ENCODE results near the gene CPA2. TPM values are rescaled to one million over a fixed set of nuclear protein-coding genes. Genes with fewer than 3 reads are reported as not detected.
"Not testable (repeated sequence)": the region's sequence is repeated elsewhere in the genome, so short reads cannot be mapped to it uniquely, and the experiment has no call there.

CPA2 gene
- total RNA-seq (1 to 10 TPM in 1 of 2 donors, under 1 TPM in 1; 0.72 to 1.0 TPM), polyA plus RNA-seq (1 to 10 TPM in 1 of 2 donors, under 1 TPM in 1; 0.38 to 2.8 TPM)
- long read RNA-seq, donor 1, result 0 reads
- long read RNA-seq, donor 2, result 0 reads

- WGBS, 2 donors, result 91 to 93% methylated on average over 3 of the region's 3 CpGs
- Histone ChIP-seq H3K27me3 (ENCODE audit: control insufficient read depth in 1 of 2, insufficient read depth in 2 of 2, low read length in 1 of 2) (no peaks in the 10 kb centered on the region), H3K4me3 (ENCODE audit: low read length in 2 of 2) (no peak within 1 kb of the TSS), H3K27ac (ENCODE audit: low read depth in 1 of 2, low read length in 2 of 2) (no peak within 1 kb of the TSS), H3K4me1 (ENCODE audit: control insufficient read depth in 1 of 2, insufficient read depth in 2 of 2, low read length in 2 of 2) (no peaks in the 10 kb centered on the region), H3K9me3 (ENCODE audit: control insufficient read depth, low read length) (no peaks in the 10 kb centered on the region), H3K36me3 (ENCODE audit: control insufficient read depth in 1 of 2, insufficient read depth in 2 of 2, low read length in 1 of 2) (no peaks in the 10 kb centered on the region)
- intact Hi-C loops (cut with DNase I), result no loop called here
- ATAC-seq (ENCODE audit: low FRiP score) (no peak), DNase-seq (no peak)
These were observed at the start of gene CPA2 for GRCh38 chr7:130266258-130266960. Gene CPA2 (plus strand): TSS chr7:130266863. CDS start chr7:130266882, 19 bp downstream.

- intact Hi-C loops (cut with DNase I), result no loop called here
These were observed 47.6 kb upstream of the CPA2 start for GRCh38 chr7:130218806-130219620.

DNA sequence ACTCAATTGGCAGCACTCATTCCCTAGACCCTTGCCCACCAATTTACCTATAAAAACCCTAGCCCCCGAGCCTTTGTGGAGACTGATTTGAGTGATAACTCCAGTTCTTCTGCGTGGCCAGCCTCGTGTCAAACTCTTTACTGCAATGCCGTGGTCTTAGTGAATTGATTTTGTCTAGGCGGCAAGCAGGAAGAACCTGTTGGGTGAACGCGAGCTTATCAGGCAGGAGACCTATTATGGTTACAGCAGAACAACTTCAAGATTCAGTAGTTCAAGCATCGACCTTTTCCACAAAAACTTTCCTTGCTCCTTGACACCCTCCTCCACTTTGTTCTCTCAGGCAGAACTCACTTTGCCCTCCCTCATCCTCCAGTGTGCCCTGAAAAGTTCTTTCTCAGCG lies 46.8 kb upstream of the CPA2 start:
- intact Hi-C loops (cut with DNase I), result no loop called here
- Histone ChIP-seq H3K4me3 (ENCODE audit: low read length in 2 of 2) (no peak overlapping the region), H3K9me3 (ENCODE audit: control insufficient read depth, low read length) (no peaks in the 10 kb centered on the region), H3K4me1 (ENCODE audit: control insufficient read depth in 1 of 2, insufficient read depth in 2 of 2, low read length in 2 of 2) (no peaks in the 10 kb centered on the region), H3K36me3 (ENCODE audit: control insufficient read depth in 1 of 2, insufficient read depth in 2 of 2, low read length in 1 of 2) (no peaks in the 10 kb centered on the region), H3K27me3 (ENCODE audit: control insufficient read depth in 1 of 2, insufficient read depth in 2 of 2, low read length in 1 of 2) (no peaks in the 10 kb centered on the region), H3K27ac (ENCODE audit: low read depth in 1 of 2, low read length in 2 of 2) (no peak overlapping the region)
- ATAC-seq (ENCODE audit: low FRiP score), result no peak
- WGBS, 2 donors, result 88 to 94% methylated on average over 9 of the region's 9 CpGs
- no peak for DNase-seq

More at GRCh38 chr7:130218806-130219620, 47.6 kb upstream of the CPA2 start:
- Histone ChIP-seq H3K27ac (ENCODE audit: low read depth in 1 of 2, low read length in 2 of 2) (no peak overlapping the region), H3K9me3 (ENCODE audit: control insufficient read depth, low read length) (no peaks in the 10 kb centered on the region), H3K4me1 (ENCODE audit: control insufficient read depth in 1 of 2, insufficient read depth in 2 of 2, low read length in 2 of 2) (no peaks in the 10 kb centered on the region), H3K27me3 (ENCODE audit: control insufficient read depth in 1 of 2, insufficient read depth in 2 of 2, low read length in 1 of 2) (no peaks in the 10 kb centered on the region), H3K4me3 (ENCODE audit: low read length in 2 of 2) (no peak overlapping the region), H3K36me3 (ENCODE audit: control insufficient read depth in 1 of 2, insufficient read depth in 2 of 2, low read length in 1 of 2) (no peaks in the 10 kb centered on the region)
- no peak for ATAC-seq (ENCODE audit: low FRiP score)
- DNase-seq, result no peak
- 90 to 93% methylated on average over 5 of the region's 5 CpGs for WGBS, 2 donors

DNA sequence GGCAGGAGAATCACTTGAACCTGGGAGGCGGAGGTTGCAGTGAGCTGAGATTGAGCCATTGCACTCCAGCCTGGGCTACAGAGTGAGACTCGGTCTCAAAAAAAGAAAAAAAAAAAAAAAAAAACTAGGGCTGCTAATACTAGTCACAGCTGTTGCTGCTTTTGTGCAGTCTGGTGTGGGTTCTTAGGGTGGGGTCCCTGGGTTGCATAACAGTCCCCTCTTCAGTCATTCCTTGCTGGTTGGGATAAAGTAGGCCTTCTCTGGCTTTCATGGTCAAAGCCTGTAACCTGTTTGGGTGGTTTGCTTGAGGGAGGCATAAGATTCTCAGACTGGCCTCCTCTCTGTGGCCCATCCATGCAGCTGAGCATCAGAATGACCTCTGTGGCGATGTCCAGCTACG lies 44.9 kb upstream of the CPA2 start:
- intact Hi-C loops (cut with DNase I), result no loop called here
- Histone ChIP-seq H3K4me3 (ENCODE audit: low read length in 2 of 2) (no peak overlapping the region), H3K27ac (ENCODE audit: low read depth in 1 of 2, low read length in 2 of 2) (no peak overlapping the region), H3K27me3 (ENCODE audit: control insufficient read depth in 1 of 2, insufficient read depth in 2 of 2, low read length in 1 of 2) (no peaks in the 10 kb centered on the region), H3K4me1 (ENCODE audit: control insufficient read depth in 1 of 2, insufficient read depth in 2 of 2, low read length in 2 of 2) (no peaks in the 10 kb centered on the region), H3K9me3 (ENCODE audit: control insufficient read depth, low read length) (no peaks in the 10 kb centered on the region), H3K36me3 (ENCODE audit: control insufficient read depth in 1 of 2, insufficient read depth in 2 of 2, low read length in 1 of 2) (no peaks in the 10 kb centered on the region)
- DNase-seq, result no peak
- WGBS, 2 donors, result 94 to 97% methylated on average over 4 of the region's 4 CpGs
- no peak for ATAC-seq (ENCODE audit: low FRiP score)

DNA sequence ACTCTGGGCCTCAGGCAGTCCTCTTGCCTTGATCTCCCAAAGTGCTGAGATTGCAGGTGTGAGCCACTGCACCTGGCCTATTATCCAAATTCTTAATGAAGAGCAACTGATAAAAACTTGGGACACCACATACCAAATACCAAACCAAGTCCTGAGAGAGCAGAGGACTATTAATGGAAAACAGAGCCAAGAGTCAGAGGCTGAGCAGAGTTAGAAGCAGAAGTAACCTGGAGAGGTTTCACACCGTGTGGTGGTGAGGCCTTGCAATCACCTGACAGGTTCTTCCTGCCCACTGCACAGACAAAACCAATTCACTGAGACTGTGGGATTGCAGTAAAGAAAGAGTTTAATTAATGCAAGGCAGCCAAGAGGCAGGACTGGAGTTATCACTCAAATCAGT lies 43.0 kb upstream of the CPA2 start:
- Histone ChIP-seq H3K9me3 (ENCODE audit: control insufficient read depth, low read length) (no peaks in the 10 kb centered on the region), H3K4me1 (ENCODE audit: control insufficient read depth in 1 of 2, insufficient read depth in 2 of 2, low read length in 2 of 2) (no peaks in the 10 kb centered on the region), H3K36me3 (ENCODE audit: control insufficient read depth in 1 of 2, insufficient read depth in 2 of 2, low read length in 1 of 2) (no peaks in the 10 kb centered on the region), H3K27me3 (ENCODE audit: control insufficient read depth in 1 of 2, insufficient read depth in 2 of 2, low read length in 1 of 2) (no peaks in the 10 kb centered on the region), H3K4me3 (ENCODE audit: low read length in 2 of 2) (no peak overlapping the region), H3K27ac (ENCODE audit: low read depth in 1 of 2, low read length in 2 of 2) (no peak overlapping the region)
- DNase-seq (no peak), ATAC-seq (ENCODE audit: low FRiP score) (no peak)
- intact Hi-C loops (cut with DNase I), result no loop called here
- WGBS, 2 donors, result 48 to 100% methylated on average over 1 of the region's 1 CpG

DNA sequence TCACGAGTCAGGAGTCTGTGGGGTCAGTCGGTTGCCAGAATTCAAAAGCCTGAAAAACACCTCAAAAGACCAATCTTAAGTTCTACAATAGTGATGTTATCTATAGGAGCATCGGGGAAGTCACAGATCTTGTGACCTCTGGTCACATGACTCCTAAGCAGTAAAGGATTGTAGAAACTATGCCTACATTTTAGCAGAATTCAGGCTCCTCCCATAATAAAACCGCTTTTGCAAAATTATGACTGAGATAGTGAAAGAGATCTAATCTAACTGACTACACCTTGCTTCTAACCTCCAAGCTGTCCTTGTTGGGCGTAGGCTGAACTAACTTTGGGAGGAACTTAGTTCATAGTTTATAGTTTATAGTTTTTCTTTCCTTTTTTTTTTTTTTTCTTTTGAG lies 42.5 kb upstream of the CPA2 start:
- H3K27me3 ChIP-seq (ENCODE audit: control insufficient read depth in 1 of 2, insufficient read depth in 2 of 2, low read length in 1 of 2), result no peaks in the 10 kb centered on the region
- no peak for DNase-seq
- H3K4me1 ChIP-seq (ENCODE audit: control insufficient read depth in 1 of 2, insufficient read depth in 2 of 2, low read length in 2 of 2), result no peaks in the 10 kb centered on the region
- H3K9me3 ChIP-seq (ENCODE audit: control insufficient read depth, low read length), result no peaks in the 10 kb centered on the region
- H3K4me3 ChIP-seq (ENCODE audit: low read length in 2 of 2), result no peak overlapping the region
- H3K36me3 ChIP-seq (ENCODE audit: control insufficient read depth in 1 of 2, insufficient read depth in 2 of 2, low read length in 1 of 2), result no peaks in the 10 kb centered on the region
- WGBS, 2 donors, result 94 to 98% methylated on average over 5 of the region's 5 CpGs
- ATAC-seq (ENCODE audit: low FRiP score), result no peak
- intact Hi-C loops (cut with DNase I), result no loop called here
- no peak overlapping the region for H3K27ac ChIP-seq (ENCODE audit: low read depth in 1 of 2, low read length in 2 of 2)

GRCh38 chr7:130224923-130225322 lies 41.7 kb upstream of the CPA2 start:
- H3K27me3 ChIP-seq (ENCODE audit: control insufficient read depth in 1 of 2, insufficient read depth in 2 of 2, low read length in 1 of 2); ATAC-seq (ENCODE audit: low FRiP score); H3K9me3 ChIP-seq (ENCODE audit: control insufficient read depth, low read length); H3K4me1 ChIP-seq (ENCODE audit: control insufficient read depth in 1 of 2, insufficient read depth in 2 of 2, low read length in 2 of 2); H3K27ac ChIP-seq (ENCODE audit: low read depth in 1 of 2, low read length in 2 of 2); H3K36me3 ChIP-seq (ENCODE audit: control insufficient read depth in 1 of 2, insufficient read depth in 2 of 2, low read length in 1 of 2); H3K4me3 ChIP-seq (ENCODE audit: low read length in 2 of 2); intact Hi-C loops (cut with DNase I); DNase-seq: not testable (repeated sequence)
- WGBS, 2 donors, result 83 to 84% methylated on average over 3 of the region's 3 CpGs

DNA sequence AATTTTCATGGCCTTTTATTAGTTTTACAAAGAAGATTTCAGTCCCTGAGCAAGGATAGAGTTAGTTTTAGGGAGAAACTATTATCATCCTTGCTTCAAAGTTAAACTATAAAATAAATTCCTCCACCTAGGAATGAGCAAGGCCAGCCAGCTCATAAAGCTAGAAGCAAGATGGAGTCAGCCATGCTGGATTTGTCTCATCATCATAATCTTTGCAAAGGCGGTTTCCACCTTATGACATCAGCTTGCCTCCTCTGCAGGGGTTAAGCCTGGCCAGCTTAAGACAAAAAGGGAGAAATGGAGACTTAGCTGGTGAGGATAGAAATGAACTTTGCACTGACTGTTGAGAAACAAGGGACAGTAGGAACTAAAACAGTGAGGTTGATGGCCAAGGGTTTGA lies 40.3 kb upstream of the CPA2 start:
- WGBS, 2 donors, result 98 to 100% methylated on average over 1 of the region's 1 CpG
- Histone ChIP-seq H3K36me3 (ENCODE audit: control insufficient read depth in 1 of 2, insufficient read depth in 2 of 2, low read length in 1 of 2) (no peaks in the 10 kb centered on the region), H3K27ac (ENCODE audit: low read depth in 1 of 2, low read length in 2 of 2) (no peak overlapping the region), H3K4me3 (ENCODE audit: low read length in 2 of 2) (no peak overlapping the region), H3K4me1 (ENCODE audit: control insufficient read depth in 1 of 2, insufficient read depth in 2 of 2, low read length in 2 of 2) (no peaks in the 10 kb centered on the region), H3K9me3 (ENCODE audit: control insufficient read depth, low read length) (no peaks in the 10 kb centered on the region), H3K27me3 (ENCODE audit: control insufficient read depth in 1 of 2, insufficient read depth in 2 of 2, low read length in 1 of 2) (no peaks in the 10 kb centered on the region)
- ATAC-seq (ENCODE audit: low FRiP score) (no peak), DNase-seq (no peak)
- intact Hi-C loops (cut with DNase I), result no loop called here

Data from aorta (tissue), 5 donors.